ENCODE results near the gene BUB1B.

The BUB1B gene

GRCh38 chr15:40238532-40239403 lies 77.9 kb downstream of the BUB1B start, which contains the start of gene PAK6:
TSS of gene PAK6 (plus strand) at chr15:40239063. CDS start at chr15:40264786, 25,723 bp downstream.
- peak; percentile 96 for DNase-seq (ENCODE audit: low read depth)
- H3K4me3 ChIP-seq (ENCODE audit: low read length) = peak within 1 kb of the TSS; percentile 58
- TF ChIP-seq, protein P1, sequence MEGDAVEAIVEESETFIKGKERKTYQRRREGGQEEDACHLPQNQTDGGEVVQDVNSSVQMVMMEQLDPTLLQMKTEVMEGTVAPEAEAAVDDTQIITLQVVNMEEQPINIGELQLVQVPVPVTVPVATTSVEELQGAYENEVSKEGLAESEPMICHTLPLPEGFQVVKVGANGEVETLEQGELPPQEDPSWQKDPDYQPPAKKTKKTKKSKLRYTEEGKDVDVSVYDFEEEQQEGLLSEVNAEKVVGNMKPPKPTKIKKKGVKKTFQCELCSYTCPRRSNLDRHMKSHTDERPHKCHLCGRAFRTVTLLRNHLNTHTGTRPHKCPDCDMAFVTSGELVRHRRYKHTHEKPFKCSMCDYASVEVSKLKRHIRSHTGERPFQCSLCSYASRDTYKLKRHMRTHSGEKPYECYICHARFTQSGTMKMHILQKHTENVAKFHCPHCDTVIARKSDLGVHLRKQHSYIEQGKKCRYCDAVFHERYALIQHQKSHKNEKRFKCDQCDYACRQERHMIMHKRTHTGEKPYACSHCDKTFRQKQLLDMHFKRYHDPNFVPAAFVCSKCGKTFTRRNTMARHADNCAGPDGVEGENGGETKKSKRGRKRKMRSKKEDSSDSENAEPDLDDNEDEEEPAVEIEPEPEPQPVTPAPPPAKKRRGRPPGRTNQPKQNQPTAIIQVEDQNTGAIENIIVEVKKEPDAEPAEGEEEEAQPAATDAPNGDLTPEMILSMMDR (IDR thresholded peaks at IDR 0.05; ENCODE audit: insufficient read depth, low read depth, low read length, missing control alignments) = no peak

- TF ChIP-seq, protein P1 (IDR thresholded peaks at IDR 0.05; ENCODE audit: insufficient read depth, low read depth, low read length, missing control alignments) = no peak
- H3K4me3 ChIP-seq (ENCODE audit: low read length) = peak overlapping the region; percentile 58
- DNase-seq (ENCODE audit: low read depth) = no peak
Observed at GRCh38 chr15:40239404-40239692, 78.5 kb downstream of the BUB1B start.

DNA sequence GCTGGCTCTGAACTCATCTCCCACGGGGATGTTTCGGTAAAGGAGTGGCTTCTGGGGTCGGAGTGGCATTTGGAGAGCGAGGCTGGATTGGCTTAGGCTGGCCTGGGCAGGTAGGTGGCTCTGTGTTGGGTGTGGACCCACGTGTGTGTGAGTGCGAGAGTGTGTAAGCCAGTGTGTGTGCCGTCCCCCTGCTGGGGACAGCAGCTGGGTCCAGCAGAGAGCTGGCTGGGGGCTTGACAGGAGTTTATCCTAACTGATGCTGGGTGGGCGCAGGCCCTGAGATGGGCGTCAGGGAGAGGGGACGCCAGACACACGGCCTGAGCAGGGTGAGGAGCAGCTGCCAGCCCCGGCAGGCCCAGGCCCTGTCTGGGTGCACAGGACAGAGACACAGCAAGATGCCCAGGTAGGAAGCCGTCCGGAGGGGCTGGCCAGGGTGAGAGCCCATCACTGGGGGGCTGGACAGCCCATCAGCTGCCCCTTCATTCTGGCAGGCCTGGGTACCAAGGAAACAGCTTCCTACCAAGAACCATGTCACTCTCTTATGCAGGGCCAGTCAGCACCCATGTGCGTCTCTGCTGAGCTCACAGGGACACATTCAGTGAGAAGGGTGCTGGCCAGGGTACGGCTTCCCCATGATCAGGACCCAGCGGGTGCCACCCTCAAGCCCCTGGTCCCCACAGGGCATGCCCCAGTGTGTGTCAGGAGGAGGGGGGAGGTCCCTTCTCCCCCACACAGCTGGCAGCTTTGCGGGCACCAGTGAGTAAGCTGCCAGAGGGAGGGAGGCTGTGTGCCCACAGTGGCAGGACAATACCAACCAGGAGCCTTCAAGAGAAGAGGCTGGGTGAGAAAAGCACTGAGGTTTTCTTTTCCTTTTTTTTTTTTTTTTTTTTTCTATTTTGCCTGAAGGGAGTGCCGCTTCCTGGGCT lies 79.1 kb downstream of the BUB1B start:
- peak overlapping the region; percentile 58 for H3K4me3 ChIP-seq (ENCODE audit: low read length)
- TF ChIP-seq, protein P1 (IDR thresholded peaks at IDR 0.05; ENCODE audit: insufficient read depth, low read depth, low read length, missing control alignments) = no peak
- peak; percentile 73 for DNase-seq (ENCODE audit: low read depth)

GRCh38 chr15:40240619-40241221 lies 79.9 kb downstream of the BUB1B start:
- H3K4me3 ChIP-seq (ENCODE audit: low read length) = peak overlapping the region; percentile 58
- TF ChIP-seq, protein P1 (IDR thresholded peaks at IDR 0.05; ENCODE audit: insufficient read depth, low read depth, low read length, missing control alignments) = no peak
- peak; percentile 55 for DNase-seq (ENCODE audit: low read depth)

DNA sequence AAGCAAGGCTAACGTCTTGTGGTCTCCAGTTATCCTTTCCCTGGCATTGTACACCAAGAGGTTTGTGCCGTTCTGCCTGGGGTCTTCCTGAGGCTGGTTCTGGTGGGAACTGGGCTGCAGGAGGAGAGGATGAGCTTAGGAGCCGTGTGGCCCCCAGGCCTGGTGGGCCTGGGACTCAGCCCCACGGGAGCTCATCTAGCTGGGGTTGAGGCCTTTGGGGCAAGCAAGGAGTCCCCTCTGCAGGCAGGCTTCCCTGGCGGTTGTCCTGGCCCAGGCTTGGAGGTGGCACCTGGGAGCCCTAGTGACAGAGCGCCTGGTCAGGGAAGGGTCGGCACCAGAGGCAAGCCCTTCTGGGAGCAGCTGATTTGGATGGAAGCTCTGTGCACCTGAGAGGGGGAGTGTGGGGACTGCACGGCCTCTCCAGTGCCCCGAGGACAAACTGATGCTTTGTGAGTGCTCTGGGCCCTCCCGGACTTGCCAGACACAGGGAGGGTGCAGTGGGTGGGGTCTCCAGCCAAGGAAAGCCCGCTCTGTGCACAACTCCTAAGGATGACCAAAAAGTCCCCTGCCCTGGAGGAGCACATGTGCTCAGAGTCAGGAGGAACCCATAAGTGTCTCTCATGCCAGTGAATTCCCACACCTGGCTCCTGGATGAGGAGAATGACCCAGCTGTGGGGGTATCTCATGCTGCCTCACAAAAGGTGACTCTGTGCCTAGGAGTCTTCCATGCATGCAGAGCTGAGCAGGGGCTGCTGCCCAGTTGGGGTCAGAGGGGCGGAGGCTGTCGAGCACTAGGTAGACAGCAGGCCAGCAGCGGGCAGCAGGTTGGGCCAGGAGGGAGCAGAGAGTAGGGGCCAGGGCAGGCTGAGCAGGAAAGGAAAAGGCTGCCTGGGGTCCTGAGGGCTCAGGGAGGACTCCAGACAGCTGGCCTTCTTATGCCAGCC lies 80.7 kb downstream of the BUB1B start:
- H3K4me3 ChIP-seq (ENCODE audit: low read length) = peak overlapping the region; percentile 58
- TF ChIP-seq, protein P1 (IDR thresholded peaks at IDR 0.05; ENCODE audit: insufficient read depth, low read depth, low read length, missing control alignments) = no peak
- DNase-seq (ENCODE audit: low read depth) = no peak

- TF ChIP-seq, protein P1 (IDR thresholded peaks at IDR 0.05; ENCODE audit: insufficient read depth, low read depth, low read length, missing control alignments) = no peak
- DNase-seq (ENCODE audit: low read depth) = no peak
- no peak overlapping the region for H3K4me3 ChIP-seq (ENCODE audit: low read length)
Observed at GRCh38 chr15:40242213-40242599, 81.3 kb downstream of the BUB1B start.
